LHCN-M2 (cell line): Measurements from ENCODE around the gene AFF3. TPM values are rescaled to one million over a fixed set of nuclear protein-coding genes. Genes with fewer than 3 reads are reported as not detected.

Source experiments
- DNase-seq: peaks from one replicate; pipeline ENCODE4 v3.0.0-alpha.2; 2012; ENCODE audit warnings: low read depth
- total RNA-seq: library from RNA; depleted of rRNA; stranded (reverse); fragments of >200 nt; gene quantifications from 2 replicates; pipeline ENCODE4 v1.2.3, GENCODE V29; 2014

The AFF3 gene
- total RNA-seq, 1 experiment from 2014 or later, result under 0.01 TPM

GRCh38 chr2:100072503-100072902 lies 69.9 kb downstream of the AFF3 start:
- DNase-seq, result no peak

GRCh38 chr2:100071335-100072043 lies 70.9 kb downstream of the AFF3 start:
- no peak for DNase-seq

GRCh38 chr2:100070078-100070477 lies 72.3 kb downstream of the AFF3 start:
- no peak for DNase-seq

- no peak for DNase-seq
Measured at GRCh38 chr2:100068395-100068794, 74.0 kb downstream of the AFF3 start.

- no peak for DNase-seq
Measured at GRCh38 chr2:100067784-100068183, 74.6 kb downstream of the AFF3 start.

GRCh38 chr2:100066856-100067255 lies 75.5 kb downstream of the AFF3 start:
- no peak for DNase-seq

GRCh38 chr2:100066246-100066645 lies 76.1 kb downstream of the AFF3 start:
- no peak for DNase-seq

- no peak for DNase-seq
Measured at GRCh38 chr2:100064592-100065428, 77.6 kb downstream of the AFF3 start.

- no peak for DNase-seq
Measured at GRCh38 chr2:100064165-100064564, 78.2 kb downstream of the AFF3 start.

GRCh38 chr2:100063459-100063953 lies 78.9 kb downstream of the AFF3 start:
- no peak for DNase-seq

- DNase-seq, result no peak
Measured at GRCh38 chr2:100062336-100062735, 80.1 kb downstream of the AFF3 start.

GRCh38 chr2:100060875-100061274 lies 81.5 kb downstream of the AFF3 start:
- no peak for DNase-seq

- no peak for DNase-seq
Measured at GRCh38 chr2:100059638-100060037, 82.8 kb downstream of the AFF3 start.

- DNase-seq, result no peak
Measured at GRCh38 chr2:100057901-100058261, 84.5 kb downstream of the AFF3 start.

- DNase-seq, result no peak
Measured at GRCh38 chr2:100054426-100054825, 88.0 kb downstream of the AFF3 start.

GRCh38 chr2:100053087-100053885 lies 89.1 kb downstream of the AFF3 start:
- no peak for DNase-seq

- DNase-seq, result no peak
Measured at GRCh38 chr2:100052650-100053049, 89.7 kb downstream of the AFF3 start.

GRCh38 chr2:100051253-100051652 lies 91.1 kb downstream of the AFF3 start:
- DNase-seq, result no peak

GRCh38 chr2:100050685-100051084 lies 91.7 kb downstream of the AFF3 start:
- DNase-seq, result no peak

- DNase-seq, result no peak
Measured at GRCh38 chr2:100046961-100047947, 95.1 kb downstream of the AFF3 start.

GRCh38 chr2:100045000-100045399 lies 97.4 kb downstream of the AFF3 start:
- no peak for DNase-seq
